ENCODE measurements around the gene DMWD. TPM values are rescaled to one million over a fixed set of nuclear protein-coding genes. Genes with fewer than 3 reads are reported as not detected.

DMWD gene
- total and polyA plus RNA-seq, 2 of the 13 experiments (the other 11 are each of a cell fraction or from before 2014, with no cell fraction given) = 10.3 to 14.9 TPM

DNA sequence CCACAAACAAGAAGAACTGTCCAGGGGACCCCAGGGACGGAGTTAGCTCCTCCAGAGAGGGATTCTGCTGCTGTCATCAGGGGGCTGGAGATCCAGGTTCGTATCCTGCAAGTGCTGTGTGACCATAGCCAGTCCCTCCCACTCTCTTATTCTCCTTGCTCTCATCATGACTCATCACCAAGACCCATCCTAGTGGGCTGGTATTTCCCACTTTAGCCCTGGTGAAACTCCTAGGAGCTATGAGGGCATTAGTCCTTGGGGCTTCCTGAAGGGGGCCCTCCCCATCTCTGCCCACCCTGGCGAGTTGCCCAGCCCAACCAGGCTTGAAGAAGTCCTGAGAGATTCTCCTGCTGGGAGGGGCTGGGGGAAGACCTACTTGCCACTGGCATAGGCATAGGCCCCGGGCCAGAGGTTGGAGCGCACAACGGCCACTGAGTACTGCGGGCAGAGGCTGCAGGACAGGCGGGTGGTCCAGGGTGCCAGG is 7.5 kb upstream of the DMWD start:
- Histone ChIP-seq H2AFZ (ENCODE audit: low read length) (no peak overlapping the region), H3K9me3 (ENCODE audit: low read length) (no peaks in the 10 kb centered on the region), H3K27ac (ENCODE audit: extremely low read length, insufficient read depth, low read length) (no peak overlapping the region), H3K4me1 (ENCODE audit: insufficient read depth, low read length) (peaks cover 26% of the 10 kb centered on the region), H3K36me3 (replicated peaks in 1 of 2; ENCODE audit: control insufficient read depth in 1 of 2, insufficient read depth in 2 of 2, low read length in 2 of 2) (no peaks in the 10 kb centered on the region), H3K4me2 (ENCODE audit: low read depth, low read length) (no peak overlapping the region), H3K4me3 (replicated peaks in 1 of 3; ENCODE audit: insufficient read depth in 1 of 3, low read depth in 2 of 3, low read length in 3 of 3) (no peak overlapping the region), H3K9ac (ENCODE audit: insufficient read depth, low read depth, low read length) (no peak overlapping the region), H4K20me1 (ENCODE audit: insufficient read depth, low read length) (no peaks in the 10 kb centered on the region), H3K27me3 (ENCODE audit: control insufficient read depth in 1 of 2, insufficient read depth in 2 of 2, low read length in 2 of 2) (peaks cover 1 to 19% of the 10 kb centered on the region in 2 experiments; a peak in 2 of 5 replicates), H3K79me2 (ENCODE audit: insufficient read depth, low read length) (no peaks in the 10 kb centered on the region)
- DNase-seq (ENCODE audit: low spot score) (no peak), ATAC-seq (no peak), FAIRE-seq (no peak)
- intact Hi-C loops (cut with micrococcal nuclease; ENCODE audit: unreplicated experiment) (no loop called here), in situ Hi-C loops (cut with HindIII; ENCODE audit: extremely low pct_ligation_motif_present, low pct_unique_long_range_greater_than_20kb) (no loop called here)
- TF ChIP-seq ZNF30 (CRISPR knock-in tag; IDR thresholded peaks at IDR 0.05) = no peak
- no peak for TF ChIP-seq ZBTB7A (CRISPR knock-in tag; IDR thresholded peaks at IDR 0.05)
- TF ChIP-seq SNAPC2 (CRISPR knock-in tag; IDR thresholded peaks at IDR 0.05) = no peak
- no peak for TF ChIP-seq HNRNPUL1 (IDR thresholded peaks at IDR 0.05; ENCODE audit: low read depth, low read length)
- no peak for TF ChIP-seq ZNF12 (CRISPR knock-in tag; IDR thresholded peaks at IDR 0.05)
- no peak for TF ChIP-seq JDP2 (CRISPR knock-in tag; IDR thresholded peaks at IDR 0.05; ENCODE audit: borderline replicate concordance)
- no peak for TF ChIP-seq JUN (CRISPR knock-in tag; IDR thresholded peaks at IDR 0.05)
- no peak for TF ChIP-seq ZNF598 (CRISPR knock-in tag; IDR thresholded peaks at IDR 0.05; ENCODE audit: borderline replicate concordance)
- TF ChIP-seq HDAC6 (IDR thresholded peaks at IDR 0.05; ENCODE audit: low read depth, low read length) = no peak
- no peak for TF ChIP-seq TAF1 (CRISPR knock-in tag; IDR thresholded peaks at IDR 0.05)
- no peak for TF ChIP-seq TAF15 (IDR thresholded peaks at IDR 0.05; ENCODE audit: low read depth, low read length, poor library complexity, severe bottlenecking)
- no peak for TF ChIP-seq TMF1 (CRISPR knock-in tag; IDR thresholded peaks at IDR 0.05; ENCODE audit: low read depth)
- TF ChIP-seq CBX2 (IDR thresholded peaks at IDR 0.05; ENCODE audit: low read depth, low read length) = no peak
- no peak for TF ChIP-seq CBX2 (CRISPR knock-in tag; IDR thresholded peaks at IDR 0.05; ENCODE audit: low read depth)
- TF ChIP-seq NKX3-1 (CRISPR knock-in tag; IDR thresholded peaks at IDR 0.05) = no peak
- POLR2A ChIA-PET = interaction anchor here (0.9 to 1.2 kb wide), 2 partner anchors 63 to 103 kb away, joined by 3 to 4 read pairs; partner anchors contain the start of genes MYPOP and SYMPK
- BruUV-seq (replicated peaks) = no TSS peak
- WGBS (ENCODE audit: low lambda C conversion rate) = 11% methylated on average over 3 of the region's 8 CpGs
- CTCF ChIA-PET (ENCODE audit: low intra/inter-chr PET ratio, low total read pairs) = interaction anchor here (1.5 kb wide), 1 partner anchor 30 kb away, joined by 17 read pairs; the partner anchor contains the start of gene SIX5
